SK-N-SH treated with all-trans-retinoic acid at 6 μM for 48 hours (cell line): ENCODE results near the gene IGSF9.

Experiments used
- ATAC-seq: fragments of 200-7000 bp; cut with Tn5 transposase; 3 replicates; pipeline ENCODE4 v1.9.1; 2020; ENCODE audit warnings: mild to moderate bottlenecking, moderate library complexity
- ARNTL ChIP-seq: fragments of 450-650 bp; formaldehyde crosslinking; IDR thresholded peaks from 2 replicates; pipeline ENCODE4 v1.5.0; 2020; ENCODE audit warnings: low read depth, mild to moderate bottlenecking, moderate library complexity, borderline replicate concordance
- BACH2 ChIP-seq: fragments of 250-450 bp; sonication (Bioruptor Pico); IDR thresholded peaks from 2 replicates; pipeline ENCODE4 v1.9.0; 2021; ENCODE audit warnings: mild to moderate bottlenecking, borderline replicate concordance
- CREB5 ChIP-seq: fragments of 250-450 bp; sonication (Bioruptor Pico); IDR thresholded peaks from 2 replicates; pipeline ENCODE4 v1.5.1; 2020; ENCODE audit warnings: low read depth, mild to moderate bottlenecking, moderate library complexity
- CSDC2 ChIP-seq: fragments of 250-450 bp; sonication (Bioruptor Pico); IDR thresholded peaks from 2 replicates; pipeline ENCODE4 v1.5.0; 2020; ENCODE audit warnings: mild to moderate bottlenecking, moderate library complexity
- CSRNP3 ChIP-seq: fragments of 250-450 bp; sonication (Bioruptor Pico); IDR thresholded peaks from 2 replicates; pipeline ENCODE4 v1.5.1; 2021; ENCODE audit warnings: mild to moderate bottlenecking, moderate library complexity
- ESRRG ChIP-seq: fragments of 250-450 bp; sonication (Bioruptor Pico); IDR thresholded peaks from 2 replicates; pipeline ENCODE4 v1.6.1; 2021; ENCODE audit warnings: mild to moderate bottlenecking
- GLIS3 ChIP-seq: fragments of 250-450 bp; sonication (Bioruptor Pico); IDR thresholded peaks from 2 replicates; pipeline ENCODE4 v1.5.0; 2020; ENCODE audit warnings: mild to moderate bottlenecking, moderate library complexity
- ISL1 ChIP-seq: fragments of 250-450 bp; sonication (Bioruptor Pico); IDR thresholded peaks from 2 replicates; pipeline ENCODE4 v2.1.2; 2022; ENCODE audit warnings: mild to moderate bottlenecking, moderate library complexity
- OSR1 ChIP-seq: fragments of 250-450 bp; sonication (Bioruptor Pico); IDR thresholded peaks from 2 replicates; pipeline ENCODE4 v1.8.0; 2022; ENCODE audit warnings: moderate library complexity, mild to moderate bottlenecking, inconsistent platforms
- PATZ1 ChIP-seq: fragments of 250-450 bp; sonication (Bioruptor Pico); IDR thresholded peaks from 2 replicates; pipeline ENCODE4 v1.8.0; 2020; ENCODE audit warnings: mild to moderate bottlenecking, moderate library complexity, borderline replicate concordance
- POU6F1 ChIP-seq: fragments of 250-450 bp; sonication (Bioruptor Pico); IDR thresholded peaks from 2 replicates; pipeline ENCODE4 v1.8.0; 2021; ENCODE audit warnings: low read depth, mild to moderate bottlenecking, moderate library complexity, borderline replicate concordance
- PPARA ChIP-seq: fragments of 250-450 bp; sonication (Bioruptor Pico); IDR thresholded peaks from 2 replicates; pipeline ENCODE4 v1.5.0; 2020; ENCODE audit warnings: mild to moderate bottlenecking, borderline replicate concordance
- RARB ChIP-seq: fragments of 250-450 bp; sonication (Bioruptor Pico); IDR thresholded peaks from 2 replicates; pipeline ENCODE4 v1.8.0; 2021; ENCODE audit warnings: mild to moderate bottlenecking, moderate library complexity
- SNAI2 ChIP-seq: fragments of 250-450 bp; sonication (Bioruptor Pico); IDR thresholded peaks from 2 replicates; pipeline ENCODE4 v1.5.0; 2020; ENCODE audit warnings: mild to moderate bottlenecking, moderate library complexity
- TOX ChIP-seq: fragments of 250-450 bp; sonication (Bioruptor Pico); IDR thresholded peaks from 2 replicates; pipeline ENCODE4 v1.8.0; 2021; ENCODE audit warnings: mild to moderate bottlenecking, moderate library complexity, borderline replicate concordance
- TSHZ2 ChIP-seq: fragments of 250-450 bp; sonication (Bioruptor Pico); IDR thresholded peaks from 2 replicates; pipeline ENCODE4 v1.5.0; 2020; ENCODE audit warnings: mild to moderate bottlenecking, moderate library complexity
- ZC3H10 ChIP-seq: fragments of 250-450 bp; sonication (Bioruptor Pico); IDR thresholded peaks from 2 replicates; pipeline ENCODE4 v1.5.1; 2021; ENCODE audit warnings: mild to moderate bottlenecking, moderate library complexity
- ZFP3 ChIP-seq: fragments of 250-450 bp; sonication (Bioruptor Pico); IDR thresholded peaks from 2 replicates; pipeline ENCODE4 v1.5.0; 2020; ENCODE audit warnings: mild to moderate bottlenecking, moderate library complexity
- ZFP30 ChIP-seq: fragments of 450-650 bp; formaldehyde crosslinking; IDR thresholded peaks from 2 replicates; pipeline ENCODE4 v1.5.0; 2022; ENCODE audit warnings: mild to moderate bottlenecking, moderate library complexity
- ZNF565 ChIP-seq: fragments of 450-650 bp; formaldehyde crosslinking; conservative IDR thresholded peaks from 2 replicates; pipeline ENCODE4 v1.5.0; 2020; ENCODE audit warnings: low read depth, mild to moderate bottlenecking, moderate library complexity
- ZNF70 ChIP-seq: fragments of 450-650 bp; formaldehyde crosslinking; IDR thresholded peaks from 2 replicates; pipeline ENCODE4 v1.5.0; 2020; ENCODE audit warnings: mild to moderate bottlenecking, moderate library complexity
- ZNF8 ChIP-seq: fragments of 450-650 bp; formaldehyde crosslinking; IDR thresholded peaks from 2 replicates; pipeline ENCODE4 v1.5.0; 2020; ENCODE audit warnings: mild to moderate bottlenecking, moderate library complexity

IGSF9 gene

GRCh38 chr1:159988006-159988405, 42.6 kb upstream of the IGSF9 start:
- TF ChIP-seq ZNF8 (no peak), PATZ1 (CRISPR knock-in tag) (no peak), ISL1 (CRISPR knock-in tag) (no peak), GLIS3 (no peak), ZC3H10 (CRISPR knock-in tag) (no peak), OSR1 (CRISPR knock-in tag) (no peak), TOX (no peak), RARB (no peak), PPARA (CRISPR knock-in tag) (no peak), POU6F1 (no peak), CSDC2 (CRISPR knock-in tag) (no peak), ESRRG (CRISPR knock-in tag) (no peak), ZFP30 (CRISPR knock-in tag) (no peak), TSHZ2 (no peak), ZNF565 (no peak), ZNF70 (no peak)

GRCh38 chr1:159987186-159987585, 41.8 kb upstream of the IGSF9 start:
- no peak for ATAC-seq
- TF ChIP-seq ARNTL (CRISPR knock-in tag) (no peak), ESRRG (CRISPR knock-in tag) (no peak), POU6F1 (no peak), ISL1 (CRISPR knock-in tag) (no peak)

More at GRCh38 chr1:159988006-159988405, 42.6 kb upstream of the IGSF9 start:
- no peak for ATAC-seq

GRCh38 chr1:159986531-159986930, 41.1 kb upstream of the IGSF9 start:
- no peak for ATAC-seq
- TF ChIP-seq POU6F1 (no peak), BACH2 (no peak), RARB (no peak), ZNF565 (no peak), CSRNP3 (CRISPR knock-in tag) (no peak), OSR1 (CRISPR knock-in tag) (no peak), ISL1 (CRISPR knock-in tag) (no peak), PPARA (CRISPR knock-in tag) (no peak), ZFP3 (no peak), SNAI2 (CRISPR knock-in tag) (no peak), PATZ1 (CRISPR knock-in tag) (no peak), GLIS3 (no peak), CSDC2 (CRISPR knock-in tag) (no peak), CREB5 (CRISPR knock-in tag) (no peak)
